ENCODE measurements around the gene MUC20. TPM values are rescaled to one million over a fixed set of nuclear protein-coding genes. Genes with fewer than 3 reads are reported as not detected.
"Not testable (repeated sequence)": the region's sequence is repeated elsewhere in the genome, so short reads cannot be mapped to it uniquely, and the experiment has no call there.

Gene MUC20
- total RNA-seq, 1 experiment from 2014 or later: not detected

DNA sequence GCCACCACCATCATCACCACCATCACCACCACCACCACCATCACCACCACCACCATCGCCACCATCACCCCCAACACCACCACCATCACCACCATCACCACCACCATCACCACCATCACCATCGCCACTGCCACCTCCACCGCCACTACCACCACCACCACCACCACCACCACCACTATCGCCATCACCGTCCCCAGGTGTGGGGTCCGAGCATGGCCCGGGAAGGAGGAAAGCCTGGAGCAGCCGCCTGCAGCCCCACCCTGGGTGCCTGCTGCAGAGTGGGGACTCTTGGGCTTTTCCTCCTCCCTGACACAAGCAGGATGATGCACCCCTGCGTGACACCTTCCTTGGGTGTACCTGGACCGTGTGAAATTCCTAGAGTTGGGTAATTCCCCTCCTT is 47.0 kb downstream of the MUC20 start:
- no peak for DNase-seq
- Histone ChIP-seq H3K9me3 (no peaks in the 10 kb centered on the region), H3K36me3 (no peaks in the 10 kb centered on the region)

DNA sequence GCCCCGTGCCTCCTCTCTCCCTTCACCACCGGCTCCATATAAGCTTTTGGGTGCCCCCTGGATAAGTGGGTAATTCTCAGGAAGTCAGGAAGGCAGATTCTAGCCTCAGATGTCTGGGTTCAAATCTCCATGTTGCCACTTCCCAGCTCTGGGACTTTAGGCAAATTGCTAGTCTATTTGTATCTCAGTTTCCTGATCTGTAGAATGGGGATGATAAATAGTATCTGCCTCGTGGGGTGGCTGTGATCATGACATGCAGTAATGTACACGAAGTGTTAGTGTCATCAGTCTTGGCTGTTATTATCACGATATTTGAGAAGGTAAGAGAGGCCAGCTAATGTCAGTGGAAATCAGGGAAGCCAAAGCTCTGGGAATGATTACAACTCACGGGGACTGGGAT is 47.6 kb downstream of the MUC20 start:
- Histone ChIP-seq H3K9me3 (no peaks in the 10 kb centered on the region), H3K36me3 (no peaks in the 10 kb centered on the region), H3K27me3 (no peaks in the 10 kb centered on the region), H3K4me3 (no peak overlapping the region)
- DNase-seq: no peak

More for the DNA sequence above, 47.0 kb downstream of the MUC20 start:
- no peak overlapping the region for H3K4me3 ChIP-seq
- no peaks in the 10 kb centered on the region for H3K27me3 ChIP-seq

DNA sequence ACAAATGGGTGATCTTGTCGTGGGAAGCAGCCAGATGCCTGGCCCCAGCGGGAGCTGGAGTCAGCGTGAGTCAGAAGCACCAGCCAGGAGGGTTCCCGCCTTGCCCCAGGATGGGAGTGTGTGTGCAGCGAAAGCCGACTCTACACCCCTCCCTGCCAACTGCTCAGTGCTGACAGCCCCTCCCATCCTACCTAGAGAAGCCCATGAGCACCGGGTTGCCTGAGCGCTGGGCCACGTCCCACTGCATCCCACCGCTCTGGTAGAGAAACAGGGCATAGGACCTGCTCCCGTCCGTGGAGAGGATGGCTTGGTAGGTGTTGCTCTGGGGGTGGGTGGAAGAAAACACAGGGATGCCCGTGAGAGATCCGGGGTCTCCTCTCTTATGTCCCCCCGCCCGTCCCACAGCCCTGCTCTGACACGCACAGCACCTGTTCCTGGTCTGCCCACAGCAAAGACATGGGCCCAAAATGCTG is 48.1 kb downstream of the MUC20 start:
- peak; percentile 69 for DNase-seq
- H3K9me3 ChIP-seq: no peaks in the 10 kb centered on the region

DNA sequence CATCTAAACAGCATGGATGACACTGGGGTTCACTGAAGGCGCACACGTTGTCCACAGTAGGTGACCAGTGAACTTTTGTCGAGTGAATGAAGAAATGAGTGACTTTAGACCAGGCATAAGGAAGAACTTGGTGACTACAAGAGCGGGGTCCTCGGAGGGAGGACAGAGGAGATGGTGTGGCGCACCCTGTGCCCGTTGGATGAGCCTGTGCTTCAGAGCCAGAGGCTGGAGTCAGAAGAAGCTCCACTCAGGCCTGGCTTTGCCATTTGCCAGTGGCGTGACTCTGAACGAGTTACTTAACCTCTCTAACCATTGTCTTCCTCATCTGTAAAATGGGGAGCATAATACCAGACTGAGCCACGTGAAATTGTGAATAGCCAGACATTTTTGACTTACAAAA is 48.8 kb downstream of the MUC20 start:
- no peaks in the 10 kb centered on the region for H3K36me3 ChIP-seq
- H3K27me3 ChIP-seq: no peaks in the 10 kb centered on the region
- DNase-seq: no peak

More for the DNA sequence above, 48.1 kb downstream of the MUC20 start:
- Histone ChIP-seq H3K4me3 (no peak overlapping the region), H3K27me3 (no peaks in the 10 kb centered on the region), H3K36me3 (no peaks in the 10 kb centered on the region)

GRCh38 chr3:195770081-195770840 is 49.5 kb downstream of the MUC20 start:
- no peak for DNase-seq
- no peaks in the 10 kb centered on the region for H3K27me3 ChIP-seq
- no peaks in the 10 kb centered on the region for H3K9me3 ChIP-seq
- no peak overlapping the region for H3K4me3 ChIP-seq
- H3K36me3 ChIP-seq: no peaks in the 10 kb centered on the region

More for the DNA sequence above, 48.8 kb downstream of the MUC20 start:
- Histone ChIP-seq H3K9me3 (no peaks in the 10 kb centered on the region), H3K4me3 (no peak overlapping the region)

DNA sequence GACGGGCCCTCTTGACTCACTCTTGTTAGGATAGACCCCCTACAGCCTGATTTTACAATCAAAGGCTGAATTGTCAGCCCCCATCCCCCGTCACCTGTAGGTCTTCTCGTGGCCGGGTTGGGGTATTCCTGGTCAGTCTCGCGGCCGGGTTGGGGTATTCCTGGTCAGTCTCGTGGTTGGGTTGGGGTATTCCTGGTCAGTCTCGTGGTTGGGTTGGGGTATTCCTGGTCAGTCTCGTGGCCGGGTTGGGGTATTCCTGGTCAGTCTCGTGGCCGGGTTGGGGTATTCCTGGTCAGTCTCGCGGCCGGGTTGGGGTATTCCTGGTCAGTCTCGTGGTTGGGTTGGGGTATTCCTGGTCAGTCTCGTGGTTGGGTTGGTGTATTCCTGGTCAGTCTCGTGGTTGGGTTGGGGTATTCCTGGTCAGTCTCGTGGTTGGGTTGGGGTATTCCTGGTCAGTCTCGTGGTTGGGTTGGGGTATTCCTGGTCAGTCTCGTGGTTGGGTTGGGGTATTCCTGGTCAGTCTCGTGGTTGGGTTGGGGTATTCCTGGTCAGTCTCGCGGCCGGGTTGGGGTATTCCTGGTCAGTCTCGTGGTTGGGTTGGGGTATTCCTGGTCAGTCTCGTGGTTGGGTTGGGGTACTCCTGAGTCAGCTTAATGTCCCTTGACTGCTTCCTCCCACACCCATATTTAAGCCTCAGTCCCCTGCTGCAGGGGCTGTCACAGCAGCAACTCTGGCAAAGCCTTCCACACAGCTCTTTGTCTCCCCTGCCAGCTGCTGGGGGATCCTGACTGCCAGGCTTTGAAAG is 50.3 kb downstream of the MUC20 start:
- H3K9me3 ChIP-seq, H3K4me3 ChIP-seq, H3K27me3 ChIP-seq, DNase-seq, H3K36me3 ChIP-seq: not testable (repeated sequence)

GRCh38 chr3:195771646-195772300 is 51.0 kb downstream of the MUC20 start:
- H3K36me3 ChIP-seq: no peaks in the 10 kb centered on the region
- no peak for DNase-seq
- no peaks in the 10 kb centered on the region for H3K27me3 ChIP-seq
- no peak overlapping the region for H3K4me3 ChIP-seq
- no peaks in the 10 kb centered on the region for H3K9me3 ChIP-seq

DNA sequence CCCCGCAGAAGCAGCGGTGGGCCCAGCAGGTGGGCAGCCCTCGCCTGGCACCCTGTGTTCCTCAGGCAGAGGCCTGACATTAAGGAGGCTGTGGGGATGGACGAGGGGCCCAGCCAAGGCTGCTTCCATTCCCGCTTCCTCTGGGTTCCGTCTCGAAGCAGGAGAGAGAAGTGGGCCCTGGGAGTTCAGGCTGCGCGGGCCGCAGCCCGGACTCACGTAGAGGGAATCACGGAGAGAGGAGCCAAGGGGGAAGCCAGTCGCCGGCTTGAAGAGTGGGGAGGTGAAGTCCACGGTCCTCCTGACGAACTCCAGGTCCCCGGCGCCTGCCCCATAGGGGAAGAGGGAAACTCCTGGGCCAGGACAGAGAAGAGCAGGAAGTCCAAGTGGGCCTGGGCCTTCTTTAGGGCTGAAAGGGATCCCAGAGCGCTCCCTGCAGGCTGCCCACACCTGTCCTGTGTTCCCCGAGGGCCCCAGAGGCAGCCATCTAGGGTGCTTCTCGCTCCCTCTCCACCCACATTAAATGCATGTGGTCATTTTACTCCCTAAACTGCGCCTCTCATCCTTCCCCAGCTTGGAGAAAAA is 53.3 kb downstream of the MUC20 start:
- no peaks in the 10 kb centered on the region for H3K36me3 ChIP-seq
- no peaks in the 10 kb centered on the region for H3K9me3 ChIP-seq
- H3K27me3 ChIP-seq: no peaks in the 10 kb centered on the region
- no peak for DNase-seq
- no peak overlapping the region for H3K4me3 ChIP-seq

GRCh38 chr3:195774917-195775316 is 54.1 kb downstream of the MUC20 start:
- H3K4me3 ChIP-seq: no peak overlapping the region
- DNase-seq: peak; percentile 66
- no peaks in the 10 kb centered on the region for H3K9me3 ChIP-seq
- no peaks in the 10 kb centered on the region for H3K36me3 ChIP-seq
- no peaks in the 10 kb centered on the region for H3K27me3 ChIP-seq

DNA sequence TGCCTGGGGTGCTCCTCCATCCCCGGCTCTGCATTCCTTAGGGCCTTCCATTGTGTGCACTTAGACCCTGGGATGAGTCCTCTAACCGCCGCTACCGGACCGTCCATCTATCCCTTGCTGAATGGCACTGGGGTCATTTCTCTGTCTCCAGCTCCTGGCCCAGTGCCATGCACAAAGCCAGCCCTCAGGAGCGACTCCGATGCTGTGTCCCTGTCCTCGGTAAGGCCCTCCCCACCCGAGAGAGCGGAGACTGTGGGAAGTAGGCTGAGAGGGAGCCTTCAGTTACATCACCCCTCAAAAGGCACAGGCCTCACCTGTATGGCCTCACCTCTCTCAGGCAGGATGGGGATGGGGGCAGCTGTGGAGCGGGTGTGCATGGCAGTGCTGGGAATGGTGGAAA is 57.2 kb downstream of the MUC20 start:
- no peaks in the 10 kb centered on the region for H3K36me3 ChIP-seq
- no peaks in the 10 kb centered on the region for H3K9me3 ChIP-seq
- no peaks in the 10 kb centered on the region for H3K27me3 ChIP-seq
- DNase-seq: no peak
- H3K4me3 ChIP-seq: no peak overlapping the region

DNA sequence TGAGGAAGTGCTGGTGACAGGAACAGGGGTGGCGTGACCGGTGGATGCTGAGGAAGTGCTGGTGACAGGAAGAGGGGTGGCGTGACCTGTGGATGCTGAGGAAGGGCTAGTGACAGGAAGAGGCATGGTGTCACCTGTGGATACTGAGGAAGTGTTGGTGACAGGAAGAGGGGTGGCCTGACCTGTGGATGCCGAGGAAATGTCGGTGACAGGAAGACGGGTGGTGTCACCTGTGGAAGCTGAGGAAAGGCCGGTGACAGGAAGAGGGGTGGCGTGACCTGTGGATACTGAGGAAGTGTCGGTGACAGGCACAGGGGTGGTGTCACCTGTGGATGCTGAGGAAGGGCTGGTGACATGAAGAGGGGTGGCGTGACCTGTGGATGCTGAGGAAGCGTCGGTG is 60.5 kb downstream of the MUC20 start:
- not testable (repeated sequence) for H3K4me3 ChIP-seq, H3K36me3 ChIP-seq, H3K9me3 ChIP-seq, DNase-seq, H3K27me3 ChIP-seq

Other genes starting within 250 kb of the MUC20 start
- 30.9 and 43.4 TPM in 2 replicates for gene PPP1R2, start 177.7 kb upstream of the MUC20 start, total RNA-seq (2014; rRNA removed; shearing (Covaris generic); ENCODE audit: low replicate concordance)
- not detected in 2 replicates for gene APOD, start 137.0 kb upstream of the MUC20 start, total RNA-seq (2014; rRNA removed; shearing (Covaris generic); ENCODE audit: low replicate concordance)
- gene MUC4, start 91.0 kb downstream of the MUC20 start, total RNA-seq (2014; rRNA removed; shearing (Covaris generic); ENCODE audit: low replicate concordance): not detected in 2 replicates
- gene TNK2, start 187.6 kb downstream of the MUC20 start, total RNA-seq (2014; rRNA removed; shearing (Covaris generic); ENCODE audit: low replicate concordance): 6.3 and 22.2 TPM in 2 replicates